Glomerular visceral epithelial cell (primary cell): ENCODE results near the gene PSTPIP2.
"Not testable (repeated sequence)": the region's sequence is repeated elsewhere in the genome, so short reads cannot be mapped to it uniquely, and the experiment has no call there.

ENCODE experiments used
- DNase-seq: peaks from one replicate; pipeline ENCODE4 v3.0.0-alpha.2; 2016; ENCODE audit errors: extremely low spot score

Gene PSTPIP2

DNA sequence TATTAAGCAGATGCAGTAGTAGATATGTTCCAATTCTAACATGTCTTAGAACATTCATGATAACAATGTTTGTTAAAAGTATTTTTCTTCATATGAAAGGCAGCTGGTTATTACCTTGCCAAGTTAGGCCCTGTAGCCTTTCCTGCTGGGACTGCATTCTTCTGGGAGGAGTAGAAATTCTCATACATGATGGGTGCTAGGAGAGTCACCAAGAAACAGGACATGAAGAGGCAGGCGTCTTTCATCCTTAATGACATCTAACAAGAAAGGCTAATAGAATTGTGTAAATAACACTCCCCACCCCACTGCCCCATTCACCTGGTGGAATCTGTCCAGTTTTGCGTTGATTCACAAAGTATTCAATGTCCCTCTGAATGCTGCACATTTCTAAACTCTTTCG lies 80.3 kb downstream of the PSTPIP2 start:
- DNase-seq = no peak

DNA sequence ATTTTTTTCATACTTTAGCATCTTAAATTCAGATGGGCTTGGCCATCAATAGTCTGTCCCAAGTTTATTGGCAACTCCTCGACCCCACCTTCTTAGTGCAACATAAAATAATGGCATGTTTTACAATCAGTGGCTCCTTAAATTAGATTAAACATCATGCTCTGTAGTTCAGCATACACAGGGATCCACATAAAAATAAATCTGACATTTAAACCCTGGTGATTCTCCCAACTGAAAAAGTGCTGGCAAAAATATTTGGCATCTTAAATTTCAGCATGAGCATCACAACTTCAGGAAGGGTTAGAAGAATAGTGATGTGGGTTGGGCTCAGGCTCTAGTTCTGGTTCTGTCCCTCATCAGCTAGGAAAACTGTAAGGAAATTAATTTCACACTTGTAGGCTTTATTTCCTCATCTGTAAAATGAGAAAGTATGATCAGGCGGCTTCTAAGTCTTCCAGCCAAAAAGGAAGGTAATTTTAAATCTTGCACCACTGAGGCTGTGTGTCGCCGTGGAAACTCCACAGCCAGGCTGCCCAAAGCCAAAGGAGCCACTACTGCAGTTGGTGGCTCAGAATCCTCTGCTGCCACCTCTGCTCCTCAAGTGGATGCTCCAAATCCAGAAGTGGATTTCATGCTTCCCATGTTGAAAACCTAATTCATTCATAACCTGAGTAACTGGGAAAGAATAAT lies 87.4 kb downstream of the PSTPIP2 start:
- DNase-seq = no peak

DNA sequence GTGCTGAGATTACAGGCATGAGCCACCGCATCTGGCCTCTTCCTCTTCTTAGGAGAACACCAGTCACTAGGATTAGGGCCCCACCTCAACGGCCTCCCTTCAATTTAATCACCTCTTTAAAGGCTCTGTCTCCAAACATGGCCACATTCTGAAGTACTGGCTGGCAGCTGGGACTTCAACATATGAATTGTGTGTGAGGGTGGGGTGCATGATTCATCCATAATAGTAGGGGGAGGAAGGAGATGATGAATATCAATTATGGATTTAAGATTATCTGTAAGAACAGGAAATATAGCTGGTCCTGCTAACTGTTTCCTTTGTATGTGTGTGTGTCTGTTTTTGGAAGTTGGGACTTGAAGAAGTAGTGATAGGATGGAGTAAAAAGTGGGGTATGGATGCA lies 90.2 kb downstream of the PSTPIP2 start:
- DNase-seq = no peak

GRCh38 chr18:45980229-45980628 lies 91.8 kb downstream of the PSTPIP2 start:
- DNase-seq = no peak

GRCh38 chr18:45978084-45978483 lies 94.0 kb downstream of the PSTPIP2 start:
- DNase-seq = peak; percentile 6

DNA sequence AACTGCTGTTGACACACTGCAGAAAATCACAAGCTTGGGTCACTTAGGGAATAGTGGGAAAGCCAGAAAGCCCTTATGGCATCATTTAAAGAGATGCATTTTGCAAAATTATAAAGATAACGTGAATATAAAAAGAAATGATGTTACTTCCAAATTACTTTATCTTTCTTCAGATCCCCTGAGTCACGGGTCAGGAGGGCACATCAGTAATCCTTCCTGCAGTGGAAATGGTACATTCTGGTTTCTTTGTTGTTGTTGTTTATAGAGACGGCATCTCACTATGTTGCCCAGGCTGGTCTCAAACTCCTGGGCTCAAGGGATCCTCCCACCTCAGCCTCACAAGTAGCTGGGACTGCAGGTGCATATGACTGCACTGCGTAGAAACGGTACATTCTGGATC lies 95.1 kb downstream of the PSTPIP2 start:
- DNase-seq = no peak

DNA sequence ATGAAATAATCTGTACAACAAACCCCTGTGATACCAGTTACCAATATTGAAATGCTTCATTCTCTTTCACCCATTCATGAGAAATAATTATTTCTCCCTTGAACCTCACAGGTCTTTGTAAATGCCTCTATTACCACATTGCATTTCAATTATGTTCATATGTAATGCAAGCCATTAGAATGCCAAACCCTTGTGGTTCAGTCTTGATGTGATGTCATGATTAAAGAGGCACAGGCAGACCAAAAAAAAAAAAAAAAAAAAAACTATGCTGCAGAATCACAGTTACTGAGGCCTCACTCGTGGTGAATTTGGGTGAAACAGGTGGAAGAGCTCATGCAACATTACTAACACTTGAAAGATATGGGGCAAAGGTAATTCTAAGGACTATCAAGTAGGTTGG lies 95.5 kb downstream of the PSTPIP2 start:
- DNase-seq = no peak

GRCh38 chr18:45974088-45974536 lies 97.9 kb downstream of the PSTPIP2 start:
- DNase-seq = peak; percentile 75

DNA sequence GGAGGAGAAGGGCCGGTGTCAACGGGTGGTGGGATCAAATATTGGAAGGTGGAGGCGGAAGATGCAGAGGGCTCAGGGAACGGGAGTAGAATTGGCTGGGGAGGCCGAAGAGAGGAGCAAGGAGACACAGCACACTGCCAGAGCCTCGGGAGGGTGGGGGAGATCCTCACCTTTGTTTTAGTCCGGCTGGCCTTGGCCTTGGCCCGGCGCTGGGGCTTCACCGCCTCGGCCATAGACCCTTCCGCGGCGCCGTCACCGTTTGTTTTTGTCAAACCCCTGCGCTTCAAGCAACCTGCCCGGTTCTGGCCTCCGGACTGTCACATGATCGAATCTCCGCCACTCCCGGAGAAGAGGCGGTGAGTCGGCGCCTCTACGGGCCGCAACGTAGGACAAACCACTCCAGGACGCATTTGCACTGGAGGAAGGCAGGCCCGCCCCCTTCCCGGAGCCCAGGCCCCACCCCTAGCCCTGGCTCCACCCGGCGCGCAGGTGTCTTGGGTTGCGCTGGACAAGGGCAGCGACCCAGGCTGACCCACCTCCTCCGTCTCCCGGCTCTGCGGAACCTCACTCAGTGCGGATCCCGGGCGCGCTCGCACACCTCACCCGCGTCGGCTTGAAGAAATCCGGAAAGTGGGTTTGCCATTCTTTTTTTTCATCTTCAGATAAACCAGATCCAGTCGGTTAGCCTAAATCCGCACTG lies 104.9 kb downstream of the PSTPIP2 start, which contains the start of gene EPG5:
EPG5 (minus strand) TSS at position 323 of the 700 bp plus-strand sequence; CDS start at position 233, 90 bp downstream.
- DNase-seq = peak; percentile 95

- not testable (repeated sequence) for DNase-seq
These were observed 107.1 kb downstream of the PSTPIP2 start for GRCh38 chr18:45964913-45965312.

DNA sequence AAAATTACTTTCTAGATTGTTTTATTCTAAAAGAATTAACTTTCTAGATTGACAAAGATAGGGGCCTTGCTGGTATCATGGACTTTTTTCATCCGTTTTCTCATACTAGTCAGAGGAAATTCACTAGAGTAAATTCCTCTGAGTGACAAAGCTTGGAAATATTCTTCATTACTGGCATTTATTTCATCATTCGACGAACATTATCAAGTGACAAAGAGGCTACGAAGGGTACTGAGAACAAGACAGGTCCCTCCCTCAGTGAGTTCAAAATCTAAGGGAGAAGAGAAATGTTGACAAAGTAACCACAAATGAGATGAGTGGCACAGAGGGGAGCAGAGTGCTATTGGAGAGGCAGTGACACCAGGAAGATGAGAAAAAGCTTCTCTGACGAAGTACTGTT lies 109.2 kb downstream of the PSTPIP2 start:
- DNase-seq = peak; percentile 72

- DNase-seq = peak; percentile 89
These were observed 109.6 kb downstream of the PSTPIP2 start for GRCh38 chr18:45962461-45962860.

DNA sequence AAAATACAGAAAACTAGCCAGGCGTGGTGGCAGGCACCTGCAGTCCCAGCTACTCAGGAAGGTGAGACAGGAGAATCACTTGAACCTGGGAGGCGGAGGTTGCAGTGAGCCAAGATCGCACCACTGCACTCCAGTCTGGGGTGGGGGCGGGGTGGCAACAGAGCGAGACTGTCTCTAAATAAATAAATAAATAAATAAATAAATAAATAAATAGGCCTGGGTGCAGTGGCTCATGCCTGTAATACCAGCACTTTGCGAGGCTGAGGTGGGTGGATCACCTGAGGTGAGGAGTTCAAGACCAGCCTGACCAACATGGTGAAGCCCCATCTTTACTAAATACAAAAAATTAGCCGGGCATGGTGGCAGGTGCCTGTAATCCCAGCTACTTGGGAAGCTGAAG lies 112.6 kb downstream of the PSTPIP2 start:
- not testable (repeated sequence) for DNase-seq

DNA sequence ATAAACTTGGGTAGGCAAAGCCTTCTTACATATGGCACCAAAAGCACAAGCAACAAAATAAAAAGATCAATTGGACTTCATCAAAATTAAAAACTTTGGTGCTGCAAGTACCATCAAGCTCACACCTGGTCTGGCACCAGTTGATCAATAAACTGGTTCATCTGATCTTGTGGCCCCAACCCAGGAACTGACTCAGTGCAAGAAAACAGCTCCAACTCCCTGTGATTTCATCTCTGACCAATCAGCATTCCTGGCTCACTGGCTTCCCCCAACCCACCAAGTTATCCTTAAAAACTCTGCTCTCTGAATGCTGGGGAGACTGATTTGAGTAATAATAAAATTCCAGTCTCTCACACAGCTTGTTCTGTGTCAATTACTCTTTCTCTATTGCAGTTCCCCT lies 113.3 kb downstream of the PSTPIP2 start:
- DNase-seq = peak; percentile 31

DNA sequence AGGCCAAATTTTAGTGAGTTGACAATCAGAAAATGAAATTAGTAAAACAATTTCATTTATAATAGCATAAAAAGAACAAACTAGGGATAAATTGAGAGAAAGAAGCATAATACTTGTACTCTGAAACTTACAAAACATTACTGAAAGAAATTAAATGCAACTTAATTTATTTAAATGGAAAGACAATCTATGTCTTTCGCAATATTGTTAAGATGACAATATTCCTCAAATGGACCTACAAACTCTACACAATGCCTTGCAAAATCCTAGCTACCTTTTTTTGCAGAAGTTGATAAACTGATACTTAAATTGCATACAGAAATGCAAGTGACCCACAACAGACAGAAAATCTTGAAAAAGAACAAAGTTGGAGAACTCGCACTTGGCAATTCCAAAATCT lies 114.0 kb downstream of the PSTPIP2 start:
- DNase-seq = no peak

DNA sequence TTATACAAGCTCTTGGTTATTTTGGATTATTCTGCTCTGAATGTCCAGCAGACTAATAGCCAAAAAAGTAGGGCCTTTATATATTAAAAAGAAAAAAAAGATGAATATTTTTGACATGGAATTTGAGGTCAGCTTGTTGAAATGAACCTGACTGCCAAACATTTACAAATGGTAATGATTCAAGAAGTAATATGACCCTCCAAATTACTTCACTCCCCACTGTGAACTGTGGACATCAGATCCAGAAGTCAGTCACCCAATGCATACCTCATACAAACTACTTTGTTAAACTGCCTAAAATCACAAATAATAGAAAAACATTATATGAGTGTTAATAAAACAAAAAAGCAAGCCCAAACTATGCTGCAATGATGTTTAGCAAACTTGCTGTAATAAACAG lies 115.0 kb downstream of the PSTPIP2 start:
- DNase-seq = peak; percentile 40

- DNase-seq = peak; percentile 75
These were observed 117.8 kb downstream of the PSTPIP2 start for GRCh38 chr18:45954070-45954934.

GRCh38 chr18:45951016-45951714 lies 120.9 kb downstream of the PSTPIP2 start:
- DNase-seq = peak; percentile 82

GRCh38 chr18:45945669-45946068 lies 126.4 kb downstream of the PSTPIP2 start:
- DNase-seq = no peak

DNA sequence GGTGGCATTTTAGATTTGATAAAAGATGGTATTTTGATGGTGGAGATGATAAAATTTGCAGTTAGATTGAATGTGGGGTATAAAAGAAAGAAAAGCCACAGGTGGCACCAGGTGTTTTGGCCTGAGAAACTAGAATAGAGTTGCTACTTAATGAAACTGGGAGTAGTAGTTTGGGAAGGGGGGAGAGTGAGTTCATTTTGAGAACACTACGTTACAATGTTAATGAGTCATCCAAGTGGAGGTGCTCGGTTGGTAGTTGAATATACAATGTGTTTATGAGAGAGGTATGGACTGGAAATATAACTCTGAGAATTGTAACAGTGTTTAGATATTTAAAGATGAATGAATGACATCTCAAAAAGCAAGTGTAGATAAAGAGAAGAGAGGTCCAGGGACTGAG lies 131.3 kb downstream of the PSTPIP2 start:
- DNase-seq = no peak

GRCh38 chr18:45939236-45939635 lies 132.8 kb downstream of the PSTPIP2 start:
- DNase-seq = no peak

- DNase-seq = no peak
These were observed 133.5 kb downstream of the PSTPIP2 start for GRCh38 chr18:45938488-45938935.
